OCI-LY7 (cell line): ENCODE measurements around the gene CSNK1G2. TPM values are rescaled to one million over a fixed set of nuclear protein-coding genes. Genes with fewer than 3 reads are reported as not detected.
A peak's percentile ranks its signal among the peaks of the same experiment; 100 is the strongest.

Experiments
- BruUV-seq: library from RNA; stranded (reverse); fragments of 400-500 nt; replicated peaks from 2 replicates; lab custom pipeline; 2021; lab: Mats Ljungman, UMichigan
- CTCF ChIA-PET: fragments of 300-600 bp; sonication (Branson Sonifier 250); formaldehyde crosslinking; loops from one replicate; lab custom pipeline; 2022; ENCODE audit warnings: antibody characterized with exemption; ENCODE audit not compliant: unreplicated experiment; lab: Charles Lee
- POLR2A ChIA-PET: fragments of 300-600 bp; sonication (Branson Sonifier 250); formaldehyde crosslinking; loops from one replicate; lab custom pipeline; 2022; ENCODE audit warnings: antibody characterized with exemption; lab: Charles Lee
- DNase-seq: peaks from one replicate; pipeline ENCODE4 v3.0.0-alpha.2; 2015; ENCODE audit warnings: low spot score
- H2AFZ ChIP-seq: fragments of 200-600 bp; sonication (generic), shearing (Covaris generic); 2 replicates; pipeline ENCODE4 v1.6.1; 2014; ENCODE audit warnings: mild to moderate bottlenecking, antibody characterized with exemption, low read length, moderate library complexity
- H3K27ac ChIP-seq: fragments of 200-600 bp; sonication (generic); 2 replicates; pipeline ENCODE4 v1.5.1; 2014; ENCODE audit warnings: mixed run types, low read depth, mild to moderate bottlenecking, moderate library complexity, low read length, inconsistent platforms; ENCODE audit not compliant: poor library complexity, severe bottlenecking
- H3K36me3 ChIP-seq: fragments of 200-600 bp; sonication (generic); 2 replicates; pipeline ENCODE4 v1.6.1; 2014; ENCODE audit warnings: mild to moderate bottlenecking, antibody characterized with exemption, low read length, moderate library complexity, mixed read lengths; ENCODE audit not compliant: insufficient read depth
- H3K4me1 ChIP-seq: fragments of 200-600 bp; sonication (generic); 2 replicates; pipeline ENCODE4 v1.5.1; 2014; ENCODE audit warnings: mild to moderate bottlenecking, low read length; ENCODE audit not compliant: insufficient read depth, poor library complexity, severe bottlenecking
- H3K4me2 ChIP-seq: fragments of 200-600 bp; sonication (generic); 2 replicates; pipeline ENCODE4 v1.6.1; 2014; ENCODE audit warnings: mild to moderate bottlenecking, low read length
- H3K4me3 ChIP-seq: fragments of 200-600 bp; sonication (generic); 2 replicates; pipeline ENCODE4 v1.5.1; 2014; ENCODE audit warnings: mild to moderate bottlenecking, low read depth, low read length; ENCODE audit not compliant: poor library complexity, severe bottlenecking
- H3K79me2 ChIP-seq: fragments of 200-600 bp; sonication (generic); 2 replicates; pipeline ENCODE4 v1.6.1; 2016; ENCODE audit warnings: low read depth, mild to moderate bottlenecking, low read length, moderate library complexity, mixed read lengths; ENCODE audit not compliant: insufficient read depth
- H3K9me2 ChIP-seq: fragments of 200-600 bp; sonication (generic); 2 replicates; pipeline ENCODE4 v1.6.1; 2016; ENCODE audit warnings: mild to moderate bottlenecking, low read length, mixed read lengths; ENCODE audit not compliant: insufficient read depth
- H3K9me3 ChIP-seq: fragments of 200-600 bp; sonication (generic); 2 replicates; pipeline ENCODE4 v1.6.1; 2014; ENCODE audit warnings: mild to moderate bottlenecking, mixed run types, low read length, mixed read lengths
- H4K20me1 ChIP-seq: fragments of 200-600 bp; sonication (generic); 2 replicates; pipeline ENCODE4 v1.6.1; 2014; ENCODE audit warnings: mild to moderate bottlenecking, antibody characterized with exemption, low read length, moderate library complexity, mixed read lengths; ENCODE audit not compliant: insufficient read depth
- EZH2phosphoT487 ChIP-seq: fragments of 200-600 bp; sonication (generic); IDR thresholded peaks from 2 replicates; pipeline ENCODE4 v1.6.1; 2018; ENCODE audit warnings: low read depth, borderline replicate concordance, mild to moderate bottlenecking, mixed run types, antibody characterized with exemption, low read length, moderate library complexity, mixed read lengths
- intact Hi-C: fragments of 100-400 bp; cut with micrococcal nuclease; formaldehyde crosslinking; loops from one replicate; pipeline ENCODE4 v1.10.0; 2022; ENCODE audit not compliant: unreplicated experiment
- total RNA-seq, 2 experiments: library from RNA; depleted of rRNA in 1 of 2; stranded (reverse); fragments of >200 nt in 1 of 2; shearing (Covaris generic) in 1 of 2; gene quantifications; 2 replicates each; pipeline ENCODE4 v1.2.3, GENCODE V29; 2014 to 2022
- TF ChIP-seq, protein P1 (sequence below): fragments of 200-600 bp; sonication (generic); conservative IDR thresholded peaks from 2 replicates; pipeline ENCODE4 v1.5.1; 2014; ENCODE audit warnings: mild to moderate bottlenecking, antibody characterized with exemption, low read length, moderate library complexity, mixed read lengths

The CSNK1G2 gene
- total RNA-seq, 2 experiments from 2014 or later = 95.9 to 133 TPM

DNA sequence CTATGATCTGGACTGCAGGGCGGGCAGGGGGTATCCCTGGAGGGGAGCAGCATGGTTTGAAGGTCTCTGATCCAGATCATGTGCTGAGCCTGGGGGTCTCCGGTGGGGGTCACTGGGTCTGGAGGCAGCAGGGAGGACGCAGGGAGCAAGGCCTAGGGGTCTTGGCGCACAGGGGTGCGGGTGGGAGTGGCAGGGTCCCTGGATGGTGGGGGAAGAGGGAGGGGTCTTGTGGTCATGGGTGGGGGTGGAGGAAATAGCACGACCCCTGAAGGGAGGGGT lies 72.7 kb downstream of the CSNK1G2 start:
- Histone ChIP-seq H3K9me3 (no peaks in the 10 kb centered on the region), H3K79me2 (peaks cover 19% of the 10 kb centered on the region; the same call in 1 of the 2 replicates), H2AFZ (no peak overlapping the region), H3K4me2 (peak overlapping the region; percentile 87; the same call in 1 of the 2 replicates), H3K27ac (no peak overlapping the region), H3K9me2 (no peaks in the 10 kb centered on the region), H3K36me3 (peaks cover 32% of the 10 kb centered on the region), H4K20me1 (no peaks in the 10 kb centered on the region), H3K4me3 (peak overlapping the region; percentile 72), H3K4me1 (peaks cover 16% of the 10 kb centered on the region)
- POLR2A ChIA-PET = no interaction called here
- no peak for DNase-seq
- TF ChIP-seq EZH2phosphoT487 = no peak
- TF ChIP-seq, protein P1, sequence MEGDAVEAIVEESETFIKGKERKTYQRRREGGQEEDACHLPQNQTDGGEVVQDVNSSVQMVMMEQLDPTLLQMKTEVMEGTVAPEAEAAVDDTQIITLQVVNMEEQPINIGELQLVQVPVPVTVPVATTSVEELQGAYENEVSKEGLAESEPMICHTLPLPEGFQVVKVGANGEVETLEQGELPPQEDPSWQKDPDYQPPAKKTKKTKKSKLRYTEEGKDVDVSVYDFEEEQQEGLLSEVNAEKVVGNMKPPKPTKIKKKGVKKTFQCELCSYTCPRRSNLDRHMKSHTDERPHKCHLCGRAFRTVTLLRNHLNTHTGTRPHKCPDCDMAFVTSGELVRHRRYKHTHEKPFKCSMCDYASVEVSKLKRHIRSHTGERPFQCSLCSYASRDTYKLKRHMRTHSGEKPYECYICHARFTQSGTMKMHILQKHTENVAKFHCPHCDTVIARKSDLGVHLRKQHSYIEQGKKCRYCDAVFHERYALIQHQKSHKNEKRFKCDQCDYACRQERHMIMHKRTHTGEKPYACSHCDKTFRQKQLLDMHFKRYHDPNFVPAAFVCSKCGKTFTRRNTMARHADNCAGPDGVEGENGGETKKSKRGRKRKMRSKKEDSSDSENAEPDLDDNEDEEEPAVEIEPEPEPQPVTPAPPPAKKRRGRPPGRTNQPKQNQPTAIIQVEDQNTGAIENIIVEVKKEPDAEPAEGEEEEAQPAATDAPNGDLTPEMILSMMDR = no peak
- intact Hi-C loops = no loop called here
- CTCF ChIA-PET = no interaction called here
- no TSS peak for BruUV-seq

- Histone ChIP-seq H3K36me3 (peaks cover 27% of the 10 kb centered on the region), H4K20me1 (no peaks in the 10 kb centered on the region), H2AFZ (no peak overlapping the region), H3K79me2 (peaks cover 19% of the 10 kb centered on the region; the same call in 1 of the 2 replicates), H3K9me2 (no peaks in the 10 kb centered on the region), H3K9me3 (no peaks in the 10 kb centered on the region), H3K4me1 (peaks cover 16% of the 10 kb centered on the region), H3K27ac (no peak overlapping the region), H3K4me3 (peak overlapping the region; percentile 72), H3K4me2 (peak overlapping the region; percentile 87)
- no peak for DNase-seq
- intact Hi-C loops = no loop called here
- TF ChIP-seq EZH2phosphoT487 = no peak
- TF ChIP-seq, protein P1 = no peak
- ChIA-PET CTCF (no interaction called here), POLR2A (no interaction called here)
- no TSS peak for BruUV-seq
These were observed 73.2 kb downstream of the CSNK1G2 start for GRCh38 chr19:2014131-2014571.

GRCh38 chr19:2014731-2015607 lies 74.0 kb downstream of the CSNK1G2 start:
- peaks cover 19% of the 10 kb centered on the region; the same call in 1 of the 2 replicates for H3K79me2 ChIP-seq
- H3K27ac ChIP-seq = peak overlapping the region; percentile 36
- H3K9me2 ChIP-seq = no peaks in the 10 kb centered on the region
- H3K36me3 ChIP-seq = peaks cover 21% of the 10 kb centered on the region
- DNase-seq = peak; percentile 64
- TF ChIP-seq, protein P1 = no peak
- TF ChIP-seq EZH2phosphoT487 = no peak
- H3K4me3 ChIP-seq = peak overlapping the region; percentile 72
- ChIA-PET CTCF (no interaction called here), POLR2A (no interaction called here)
- H3K4me2 ChIP-seq = peak overlapping the region; percentile 87
- H3K9me3 ChIP-seq = no peaks in the 10 kb centered on the region
- no peak overlapping the region for H2AFZ ChIP-seq
- no peaks in the 10 kb centered on the region for H4K20me1 ChIP-seq
- intact Hi-C loops = loop anchor here (5.0 kb wide), 2 partner anchors 118 to 137 kb away; partner anchors contain the start of gene AP3D1
- BruUV-seq = no TSS peak
- H3K4me1 ChIP-seq = peaks cover 20% of the 10 kb centered on the region
